Left renal cortex interstitium (tissue), 4 donors: ENCODE data around the gene EIF5. TPM values are rescaled to one million over a fixed set of nuclear protein-coding genes. Genes with fewer than 3 reads are reported as not detected.

Source experiments
- DNase-seq, 4 donors: peaks; one replicate each; pipeline ENCODE4 v3.0.0-alpha.2; 2013; ENCODE audit warnings: low read depth in 4 of 4, low spot score in 2 of 4, missing footprints in 1 of 4
- polyA plus RNA-seq, 4 donors: library from polyadenylated mRNA; unstranded; fragments of 120-200 nt; gene quantifications; one replicate each; pipeline ENCODE4 v1.2.1, GENCODE V29; 2013; ENCODE audit not compliant: insufficient read length in 4 of 4

The EIF5 gene
- polyA plus RNA-seq: 100 to 1,000 TPM; 228 to 261 (median 241) TPM

- peak; percentile 97 to 100 (median 98) for DNase-seq
Measured at GRCh38 chr14:103333754-103334643, at the start of gene EIF5. Gene EIF5 (plus strand): TSS chr14:103334237. CDS start chr14:103335861, 1,624 bp downstream.

GRCh38 chr14:103284574-103285467, 49.2 kb upstream of the EIF5 start:
- no peak for DNase-seq

- DNase-seq: no peak
Measured at GRCh38 chr14:103286460-103286859, 47.6 kb upstream of the EIF5 start.

GRCh38 chr14:103286968-103287850, 46.8 kb upstream of the EIF5 start:
- no peak for DNase-seq

GRCh38 chr14:103288076-103288766, 45.8 kb upstream of the EIF5 start:
- no peak for DNase-seq

- DNase-seq: no peak
Measured at GRCh38 chr14:103290056-103290455, 44.0 kb upstream of the EIF5 start.

- DNase-seq: no peak
Measured at GRCh38 chr14:103290494-103290893, 43.5 kb upstream of the EIF5 start.

GRCh38 chr14:103290961-103291360, 43.1 kb upstream of the EIF5 start:
- no peak for DNase-seq

- DNase-seq: peak in 1 of 4 donors; percentile 49
Measured at GRCh38 chr14:103292426-103293374, 41.3 kb upstream of the EIF5 start.

GRCh38 chr14:103293465-103293864, 40.6 kb upstream of the EIF5 start:
- no peak for DNase-seq

GRCh38 chr14:103294091-103294490, 39.9 kb upstream of the EIF5 start:
- no peak for DNase-seq

GRCh38 chr14:103296007-103296406, 38.0 kb upstream of the EIF5 start:
- DNase-seq: no peak

GRCh38 chr14:103296987-103297386, 37.0 kb upstream of the EIF5 start:
- no peak for DNase-seq

GRCh38 chr14:103298620-103299019, 35.4 kb upstream of the EIF5 start:
- DNase-seq: no peak

GRCh38 chr14:103301512-103302354, 32.3 kb upstream of the EIF5 start:
- no peak for DNase-seq

GRCh38 chr14:103302966-103303365, 31.1 kb upstream of the EIF5 start:
- DNase-seq: no peak

GRCh38 chr14:103304706-103305105, 29.3 kb upstream of the EIF5 start:
- no peak for DNase-seq
